HepG2 (cell line): ENCODE results near the gene CYP27A1. TPM values are rescaled to one million over a fixed set of nuclear protein-coding genes. Genes with fewer than 3 reads are reported as not detected.

Source experiments
- ATAC-seq: fragments of 200-7000 bp; cut with Tn5 transposase; 3 replicates; pipeline ENCODE4 v1.9.1; 2020; ENCODE audit warnings: mild to moderate bottlenecking, moderate library complexity
- BruUV-seq: library from RNA; stranded (reverse); fragments of 400-500 nt; replicated peaks from 2 replicates; lab custom pipeline; 2021; lab: Mats Ljungman, UMichigan
- CTCF ChIA-PET: fragments of 300-600 bp; formaldehyde crosslinking; extraction: SDS; loops from one replicate; lab custom pipeline; 2021; ENCODE audit warnings: low total read pairs, inconsistent platforms, low intra/inter-chr PET ratio; lab: Yijun Ruan, JAX
- POLR2A ChIA-PET: fragments of 350-600 bp; sonication (Branson Sonifier 250); formaldehyde crosslinking; loops from one replicate; lab custom pipeline; 2020; ENCODE audit warnings: antibody characterized with exemption, inconsistent platforms; lab: Yijun Ruan, JAX
- DNase-seq: peaks from one replicate; pipeline ENCODE4 v3.0.0-alpha.2; 2015; ENCODE audit warnings: low spot score
- FAIRE-seq: peaks from 3 replicates; lab custom pipeline; 2011; peaks lifted over from hg19 to GRCh38; lab: Jason Lieb, UNC
- H2AFZ ChIP-seq: one replicate; pipeline ENCODE4 v1.6.1; 2011; ENCODE audit warnings: low read length, inconsistent platforms
- H3K27ac ChIP-seq: fragments of 300-600 bp; 3 replicates; pipeline ENCODE4 v1.8.0; 2011; ENCODE audit warnings: mixed run types, mild to moderate bottlenecking, mixed read lengths, low read length, inconsistent platforms; ENCODE audit not compliant: insufficient read depth; ENCODE audit errors: extremely low read length
- H3K27me3 ChIP-seq, 2 experiments: fragments of 200-600 bp in 1 of 2; 2 replicates in 1 of 2; 3 replicates in 1 of 2; pipeline versions ENCODE4 v1.6.0 to v1.8.0; 2011; ENCODE audit warnings: low read length in 2 of 2, mild to moderate bottlenecking in 2 of 2, moderate library complexity in 2 of 2, inconsistent platforms in 1 of 2; ENCODE audit not compliant: insufficient read depth in 2 of 2, control insufficient read depth in 1 of 2
- H3K36me3 ChIP-seq, 2 experiments: fragments of 200-600 bp in 1 of 2; replicated peaks in 1 of 2; 2 replicates in 1 of 2; 3 replicates in 1 of 2; pipeline versions ENCODE4 v1.5.1 to v1.8.0; 2011; ENCODE audit warnings: low read length in 2 of 2, inconsistent platforms in 1 of 2; ENCODE audit not compliant: insufficient read depth in 2 of 2, control insufficient read depth in 1 of 2
- H3K4me1 ChIP-seq: 2 replicates; pipeline ENCODE4 v1.5.1; 2012; ENCODE audit warnings: low read length, inconsistent platforms; ENCODE audit not compliant: insufficient read depth
- H3K4me2 ChIP-seq: 2 replicates; pipeline ENCODE4 v1.6.0; 2011; ENCODE audit warnings: low read depth, low read length, inconsistent platforms
- H3K4me3 ChIP-seq, 3 experiments: fragments of 200-600 bp in 1 of 3; sonication (generic), shearing (Covaris generic) in 1 of 3; replicated peaks in 1 of 3; 2 replicates each; pipeline ENCODE4 v1.5.1; 2011 to 2016; ENCODE audit warnings: low read length in 3 of 3, inconsistent platforms in 2 of 3, low read depth in 2 of 3, mild to moderate bottlenecking in 2 of 3, control low read depth in 1 of 3, mixed read lengths in 1 of 3; ENCODE audit not compliant: insufficient read depth in 1 of 3
- H3K79me2 ChIP-seq: one replicate; pipeline ENCODE4 v1.6.1; 2011; ENCODE audit warnings: low read length, inconsistent platforms; ENCODE audit not compliant: insufficient read depth
- H3K9ac ChIP-seq: 2 replicates; pipeline ENCODE4 v1.6.0; 2011; ENCODE audit warnings: mild to moderate bottlenecking, low read depth, low read length, inconsistent platforms; ENCODE audit not compliant: insufficient read depth
- H3K9me3 ChIP-seq: 2 replicates; pipeline ENCODE4 v1.5.1; 2012; ENCODE audit warnings: mild to moderate bottlenecking, low read length
- H4K20me1 ChIP-seq: 2 replicates; pipeline ENCODE4 v1.6.0; 2011; ENCODE audit warnings: inconsistent platforms, mild to moderate bottlenecking, low read length, moderate library complexity; ENCODE audit not compliant: insufficient read depth
- KAT8 ChIP-seq: IDR thresholded peaks from 2 replicates; pipeline ENCODE4 v1.6.1; 2016; ENCODE audit warnings: missing genetic modification reagents, missing compliant biosample characterization
- PCBP2 ChIP-seq: fragments of 200-400 bp; formaldehyde crosslinking; optimal IDR thresholded peaks from 2 replicates; pipeline ENCODE3; 2018; ENCODE audit warnings: low read length, low read depth; ENCODE audit not compliant: poor library complexity, severe bottlenecking
- PPARG ChIP-seq: conservative IDR thresholded peaks from 2 replicates; pipeline ENCODE4 v1.6.1; 2016; ENCODE audit warnings: missing biosample characterization, missing genetic modification reagents
- SMYD3 ChIP-seq: sonication (generic); formaldehyde crosslinking; IDR thresholded peaks from 2 replicates; pipeline ENCODE4 v1.8.1; 2023; ENCODE audit warnings: mild to moderate bottlenecking, missing genetic modification reagents
- TEAD2 ChIP-seq: sonication (generic); formaldehyde crosslinking; IDR thresholded peaks from 2 replicates; pipeline ENCODE4 v1.9.0; 2021; ENCODE audit warnings: missing genetic modification reagents
- TGIF2 ChIP-seq: IDR thresholded peaks from 2 replicates; pipeline ENCODE4 v1.6.1; 2016; ENCODE audit warnings: control low read depth, missing compliant biosample characterization
- ZFY ChIP-seq: sonication (generic); formaldehyde crosslinking; IDR thresholded peaks from 2 replicates; pipeline ENCODE4 v1.4.0; 2020; ENCODE audit warnings: missing genetic modification reagents
- ZNF335 ChIP-seq: sonication (generic); formaldehyde crosslinking; IDR thresholded peaks from 2 replicates; pipeline ENCODE4 v1.4.0; 2020; ENCODE audit warnings: missing genetic modification reagents
- ZNF674 ChIP-seq: sonication (generic); formaldehyde crosslinking; IDR thresholded peaks from 2 replicates; pipeline ENCODE4 v1.5.0; 2020; ENCODE audit warnings: low read depth, mild to moderate bottlenecking, missing genetic modification reagents
- ZNF775 ChIP-seq: sonication (generic); formaldehyde crosslinking; IDR thresholded peaks from 2 replicates; pipeline ENCODE4 v1.4.0; 2020; ENCODE audit warnings: missing genetic modification reagents, mild to moderate bottlenecking, moderate library complexity, borderline replicate concordance
- WGBS: methylation state at CpG from one replicate; pipeline ENCODE4 v1.1.6; 2017; ENCODE audit warnings: low lambda C conversion rate; 5-methylcytosine and 5-hydroxymethylcytosine counted together
- in situ Hi-C: cut with HindIII; loops from 2 replicates; pipeline ENCODE4 v1.10.0; 2017; ENCODE audit warnings: low pct_unique_long_range_greater_than_20kb; ENCODE audit not compliant: extremely low pct_ligation_motif_present
- intact Hi-C: fragments of 100-400 bp; cut with micrococcal nuclease; formaldehyde crosslinking; loops from one replicate; pipeline ENCODE4 v1.10.0; 2022; ENCODE audit not compliant: unreplicated experiment
- polyA plus RNA-seq, 8 experiments: library from polyadenylated mRNA; depleted of rRNA in 3 of 8; stranded (reverse) in 7 of 8; unstranded in 1 of 8; fragments of >200 nt; fragmentation: Illumina TruSeq in 4 of 8; extraction: Trizol in 4 of 8; gene quantifications; 2 replicates each; pipeline versions ENCODE4 v1.2.1 to v1.2.3, GENCODE V29; 2011 to 2016; ENCODE audit warnings: low read depth in 4 of 8, missing spikeins in 1 of 8, mixed read lengths in 1 of 8; ENCODE audit not compliant: insufficient read depth in 1 of 8
- total RNA-seq, 5 experiments: library from RNA; depleted of rRNA; stranded (reverse); fragments of >200 nt; fragmentation: Illumina TruSeq; extraction: Trizol; gene quantifications; 2 replicates each; pipeline ENCODE4 v1.2.3, GENCODE V29; 2016; ENCODE audit warnings: low read depth in 1 of 5
- TF ChIP-seq, protein P1 (sequence below), 2 experiments: fragments of 450-650 bp in 1 of 2; sonication (generic) in 1 of 2; formaldehyde crosslinking; IDR thresholded peaks; 2 replicates each; pipeline versions ENCODE4 v1.5.0 to v1.8.0; 2020 to 2022; ENCODE audit warnings: mild to moderate bottlenecking in 1 of 2, missing genetic modification reagents in 1 of 2
- TF ChIP-seq, protein P2 (sequence below): sonication (generic); formaldehyde crosslinking; IDR thresholded peaks from 2 replicates; pipeline ENCODE4 v1.9.0; 2022; ENCODE audit warnings: missing genetic modification reagents, mild to moderate bottlenecking, borderline replicate concordance
- TF ChIP-seq, protein P3 (sequence below): sonication (generic); formaldehyde crosslinking; IDR thresholded peaks from 2 replicates; pipeline ENCODE4 v1.5.0; 2020; ENCODE audit warnings: missing genetic modification reagents
- TF ChIP-seq, protein P4 (sequence below): sonication (generic); formaldehyde crosslinking; IDR thresholded peaks from 2 replicates; pipeline ENCODE4 v1.4.0; 2020; ENCODE audit warnings: missing genetic modification reagents, borderline replicate concordance

Gene CYP27A1
- total and polyA plus RNA-seq, 2 of the 13 experiments (the other 11 are each of a cell fraction or from before 2014, with no cell fraction given) = 157 to 266 TPM

DNA sequence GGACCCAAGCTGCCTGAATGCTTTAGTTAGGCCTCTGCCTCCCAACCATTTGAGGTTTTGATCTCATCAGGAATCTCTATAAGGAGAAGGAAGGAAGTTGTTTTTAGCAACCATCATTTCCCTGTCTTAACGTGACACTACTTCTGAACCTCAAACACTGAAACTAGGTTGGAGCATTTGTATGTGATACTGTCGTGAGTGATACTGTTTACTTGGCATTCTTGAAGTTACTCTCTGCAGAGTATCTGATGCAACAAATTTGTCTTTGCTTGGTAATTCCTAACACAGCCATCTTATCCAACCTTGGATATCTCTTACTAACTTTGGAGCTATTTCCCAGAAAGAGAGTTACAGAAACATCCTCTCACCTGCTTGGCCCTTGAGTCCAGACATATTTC is 49.2 kb upstream of the CYP27A1 start:
- no peak for ATAC-seq
- CTCF ChIA-PET = interaction anchor here (1.6 to 1.9 kb wide), 2 partner anchors 115 kb away, joined by 4 to 16 read pairs; no protein-coding TSS in a partner anchor

More for the DNA sequence above, 49.2 kb upstream of the CYP27A1 start:
- Histone ChIP-seq H3K9me3 (peaks cover 1% of the 10 kb centered on the region), H3K36me3 (peaks cover 15 to 37% of the 10 kb centered on the region in 2 experiments; a peak in 4 of 5 replicates), H4K20me1 (no peaks in the 10 kb centered on the region), H3K79me2 (peaks cover 64% of the 10 kb centered on the region), H2AFZ (no peak overlapping the region), H3K27ac (peak overlapping the region; percentile 76), H3K4me1 (peaks cover 48% of the 10 kb centered on the region), H3K9ac (peak overlapping the region; percentile 3; the same call in 1 of the 2 replicates), H3K4me3 (no peak overlapping the region), H3K27me3 (no peaks in the 10 kb centered on the region), H3K4me2 (peak overlapping the region; percentile 71)
- intact Hi-C loops (loop anchor here (5.0 kb wide), 1 partner anchor 75 kb away; no protein-coding TSS in a partner anchor), in situ Hi-C loops (loop anchor here (25.0 kb wide), 1 partner anchor 105 kb away; the partner anchor contains the start of gene PRKAG3)
- WGBS = 77% methylated on average over 2 of the region's 2 CpGs
- FAIRE-seq (no peak), DNase-seq (no peak)
- POLR2A ChIA-PET = interaction anchor here (1.4 to 5.8 kb wide), 7 partner anchors 14 to 74 kb away, joined by 7 to 105 read pairs (median 47); partner anchors contain the start of genes BCS1L, CYP27A1, TTLL4 and ZNF142
- TF ChIP-seq ZNF335 (CRISPR knock-in tag) = no peak
- 0 out of 2 replicates have a peak, but pooled peaks have one; percentile 2 for TF ChIP-seq KAT8
- TF ChIP-seq, protein P1, sequence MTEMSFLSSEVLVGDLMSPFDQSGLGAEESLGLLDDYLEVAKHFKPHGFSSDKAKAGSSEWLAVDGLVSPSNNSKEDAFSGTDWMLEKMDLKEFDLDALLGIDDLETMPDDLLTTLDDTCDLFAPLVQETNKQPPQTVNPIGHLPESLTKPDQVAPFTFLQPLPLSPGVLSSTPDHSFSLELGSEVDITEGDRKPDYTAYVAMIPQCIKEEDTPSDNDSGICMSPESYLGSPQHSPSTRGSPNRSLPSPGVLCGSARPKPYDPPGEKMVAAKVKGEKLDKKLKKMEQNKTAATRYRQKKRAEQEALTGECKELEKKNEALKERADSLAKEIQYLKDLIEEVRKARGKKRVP (CRISPR knock-in tag; IDR thresholded peaks at IDR 0.05) = peak in 1 of 2 experiments; percentile 55; a peak in 1 of 4 replicates
- no peak for TF ChIP-seq PPARG (CRISPR knock-in tag)
- 0 out of 2 replicates have a peak, but pooled peaks have one; percentile 15 for TF ChIP-seq TGIF2 (CRISPR knock-in tag)
- peak; percentile 46; the same call in 1 of the 2 replicates for TF ChIP-seq SMYD3 (CRISPR knock-in tag)
- TF ChIP-seq, protein P2, sequence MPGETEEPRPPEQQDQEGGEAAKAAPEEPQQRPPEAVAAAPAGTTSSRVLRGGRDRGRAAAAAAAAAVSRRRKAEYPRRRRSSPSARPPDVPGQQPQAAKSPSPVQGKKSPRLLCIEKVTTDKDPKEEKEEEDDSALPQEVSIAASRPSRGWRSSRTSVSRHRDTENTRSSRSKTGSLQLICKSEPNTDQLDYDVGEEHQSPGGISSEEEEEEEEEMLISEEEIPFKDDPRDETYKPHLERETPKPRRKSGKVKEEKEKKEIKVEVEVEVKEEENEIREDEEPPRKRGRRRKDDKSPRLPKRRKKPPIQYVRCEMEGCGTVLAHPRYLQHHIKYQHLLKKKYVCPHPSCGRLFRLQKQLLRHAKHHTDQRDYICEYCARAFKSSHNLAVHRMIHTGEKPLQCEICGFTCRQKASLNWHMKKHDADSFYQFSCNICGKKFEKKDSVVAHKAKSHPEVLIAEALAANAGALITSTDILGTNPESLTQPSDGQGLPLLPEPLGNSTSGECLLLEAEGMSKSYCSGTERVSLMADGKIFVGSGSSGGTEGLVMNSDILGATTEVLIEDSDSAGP (CRISPR knock-in tag) = no peak
- no peak for TF ChIP-seq TEAD2
- no peak for TF ChIP-seq ZNF775
- TF ChIP-seq ZFY (CRISPR knock-in tag) = 0 out of 2 replicates have a peak, but pooled peaks have one; percentile 2
- TF ChIP-seq, protein P3, sequence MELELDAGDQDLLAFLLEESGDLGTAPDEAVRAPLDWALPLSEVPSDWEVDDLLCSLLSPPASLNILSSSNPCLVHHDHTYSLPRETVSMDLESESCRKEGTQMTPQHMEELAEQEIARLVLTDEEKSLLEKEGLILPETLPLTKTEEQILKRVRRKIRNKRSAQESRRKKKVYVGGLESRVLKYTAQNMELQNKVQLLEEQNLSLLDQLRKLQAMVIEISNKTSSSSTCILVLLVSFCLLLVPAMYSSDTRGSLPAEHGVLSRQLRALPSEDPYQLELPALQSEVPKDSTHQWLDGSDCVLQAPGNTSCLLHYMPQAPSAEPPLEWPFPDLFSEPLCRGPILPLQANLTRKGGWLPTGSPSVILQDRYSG = no peak
- TF ChIP-seq ZNF674 (CRISPR knock-in tag) = no peak
- TF ChIP-seq PCBP2 = no peak
- TF ChIP-seq, protein P4, sequence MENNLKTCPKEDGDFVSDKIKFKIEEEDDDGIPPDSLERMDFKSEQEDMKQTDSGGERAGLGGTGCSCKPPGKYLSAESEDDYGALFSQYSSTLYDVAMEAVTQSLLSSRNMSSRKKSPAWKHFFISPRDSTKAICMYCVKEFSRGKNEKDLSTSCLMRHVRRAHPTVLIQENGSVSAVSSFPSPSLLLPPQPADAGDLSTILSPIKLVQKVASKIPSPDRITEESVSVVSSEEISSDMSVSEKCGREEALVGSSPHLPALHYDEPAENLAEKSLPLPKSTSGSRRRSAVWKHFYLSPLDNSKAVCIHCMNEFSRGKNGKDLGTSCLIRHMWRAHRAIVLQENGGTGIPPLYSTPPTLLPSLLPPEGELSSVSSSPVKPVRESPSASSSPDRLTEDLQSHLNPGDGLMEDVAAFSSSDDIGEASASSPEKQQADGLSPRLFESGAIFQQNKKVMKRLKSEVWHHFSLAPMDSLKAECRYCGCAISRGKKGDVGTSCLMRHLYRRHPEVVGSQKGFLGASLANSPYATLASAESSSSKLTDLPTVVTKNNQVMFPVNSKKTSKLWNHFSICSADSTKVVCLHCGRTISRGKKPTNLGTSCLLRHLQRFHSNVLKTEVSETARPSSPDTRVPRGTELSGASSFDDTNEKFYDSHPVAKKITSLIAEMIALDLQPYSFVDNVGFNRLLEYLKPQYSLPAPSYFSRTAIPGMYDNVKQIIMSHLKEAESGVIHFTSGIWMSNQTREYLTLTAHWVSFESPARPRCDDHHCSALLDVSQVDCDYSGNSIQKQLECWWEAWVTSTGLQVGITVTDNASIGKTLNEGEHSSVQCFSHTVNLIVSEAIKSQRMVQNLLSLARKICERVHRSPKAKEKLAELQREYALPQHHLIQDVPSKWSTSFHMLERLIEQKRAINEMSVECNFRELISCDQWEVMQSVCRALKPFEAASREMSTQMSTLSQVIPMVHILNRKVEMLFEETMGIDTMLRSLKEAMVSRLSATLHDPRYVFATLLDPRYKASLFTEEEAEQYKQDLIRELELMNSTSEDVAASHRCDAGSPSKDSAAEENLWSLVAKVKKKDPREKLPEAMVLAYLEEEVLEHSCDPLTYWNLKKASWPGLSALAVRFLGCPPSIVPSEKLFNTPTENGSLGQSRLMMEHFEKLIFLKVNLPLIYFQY (CRISPR knock-in tag) = no peak
- no TSS peak for BruUV-seq
